Fibroblast of lung (primary cell): ENCODE data around the gene SMPDL3B. TPM values are rescaled to one million over a fixed set of nuclear protein-coding genes. Genes with fewer than 3 reads are reported as not detected.

Experiments
- DNase-seq, 2 donors: peaks; one replicate each; pipeline versions ENCODE4 v3.0.0 to v3.0.0-alpha.2; 2010; ENCODE audit warnings: low read depth in 2 of 2
- H2AFZ ChIP-seq: 2 replicates; pipeline ENCODE4 v1.5.1; 2012; ENCODE audit warnings: low read length, control low read depth, inconsistent platforms
- H3K27ac ChIP-seq: 2 replicates; pipeline ENCODE4 v1.5.1; 2011; ENCODE audit warnings: low read length, control low read depth; ENCODE audit not compliant: insufficient read depth
- H3K27me3 ChIP-seq: 2 replicates; pipeline ENCODE4 v1.5.1; 2011; ENCODE audit warnings: mild to moderate bottlenecking, low read length; ENCODE audit not compliant: control insufficient read depth, insufficient read depth
- H3K36me3 ChIP-seq: 2 replicates; pipeline ENCODE4 v1.5.1; 2011; ENCODE audit warnings: low read length; ENCODE audit not compliant: control insufficient read depth, insufficient read depth
- H3K4me1 ChIP-seq: 2 replicates; pipeline ENCODE4 v1.5.1; 2011; ENCODE audit warnings: low read length; ENCODE audit not compliant: control insufficient read depth, insufficient read depth; ENCODE audit errors: extremely low read depth
- H3K4me2 ChIP-seq: 2 replicates; pipeline ENCODE4 v1.5.1; 2011; ENCODE audit warnings: low read length, control low read depth; ENCODE audit not compliant: insufficient read depth; ENCODE audit errors: extremely low read depth
- H3K4me3 ChIP-seq, 4 experiments: fragments of 200-600 bp in 1 of 4; sonication (generic) in 1 of 4; replicated peaks in 1 of 4; 2 replicates each; pipeline ENCODE4 v1.5.1; 2011 to 2016; ENCODE audit warnings: low read length in 4 of 4, low read depth in 3 of 4, mild to moderate bottlenecking in 3 of 4, control low read depth in 2 of 4, inconsistent platforms in 1 of 4, mixed read lengths in 1 of 4; ENCODE audit not compliant: insufficient read depth in 1 of 4; ENCODE audit errors: control extremely low read depth in 1 of 4
- H3K79me2 ChIP-seq: 2 replicates; pipeline ENCODE4 v1.5.1; 2012; ENCODE audit warnings: mild to moderate bottlenecking, low read length, inconsistent platforms; ENCODE audit not compliant: control insufficient read depth, insufficient read depth
- H3K9ac ChIP-seq: 2 replicates; pipeline ENCODE4 v1.5.1; 2011; ENCODE audit warnings: mild to moderate bottlenecking, low read length, control low read depth; ENCODE audit not compliant: insufficient read depth
- H3K9me3 ChIP-seq: 2 replicates; pipeline ENCODE4 v1.5.1; 2012; ENCODE audit warnings: low read depth, low read length; ENCODE audit not compliant: control insufficient read depth, insufficient read depth
- H4K20me1 ChIP-seq: 2 replicates; pipeline ENCODE4 v1.5.1; 2011; ENCODE audit warnings: low read length; ENCODE audit not compliant: control insufficient read depth, insufficient read depth; ENCODE audit errors: extremely low read depth
- EZH2 ChIP-seq: IDR thresholded peaks from 2 replicates; pipeline ENCODE4 v1.5.1; 2012; ENCODE audit warnings: low read length, control low read depth, mild to moderate bottlenecking; ENCODE audit errors: missing control alignments
- polyA plus RNA-seq, 2 donors: library from polyadenylated mRNA; depleted of rRNA in 1 of 2; stranded (reverse) in 1 of 2; unstranded in 1 of 2; fragments of >200 nt; gene quantifications; 2 replicates each; pipeline ENCODE4 v1.2.1, GENCODE V29; 2011 to 2012; ENCODE audit warnings: missing spikeins in 1 of 2
- total RNA-seq: library from RNA; depleted of rRNA; stranded (reverse); fragments of >200 nt; gene quantifications from 2 replicates; pipeline ENCODE4 v1.2.1, GENCODE V29; 2014
- TF ChIP-seq, protein P1 (sequence below), 2 donors: IDR thresholded peaks in 1 of 2; conservative IDR thresholded peaks in 1 of 2; 1 replicate in 1 of 2; 2 replicates in 1 of 2; pipeline ENCODE4 v1.5.1; 2011 to 2012; ENCODE audit warnings: low read length in 2 of 2, control low read depth in 1 of 2, inconsistent platforms in 1 of 2, low read depth in 1 of 2, mild to moderate bottlenecking in 1 of 2

SMPDL3B gene
- total and polyA plus RNA-seq, 2 donors (not counting 1 experiment from before 2014, with no cell fraction given), result 0.17 TPM; not detected in 1

DNA sequence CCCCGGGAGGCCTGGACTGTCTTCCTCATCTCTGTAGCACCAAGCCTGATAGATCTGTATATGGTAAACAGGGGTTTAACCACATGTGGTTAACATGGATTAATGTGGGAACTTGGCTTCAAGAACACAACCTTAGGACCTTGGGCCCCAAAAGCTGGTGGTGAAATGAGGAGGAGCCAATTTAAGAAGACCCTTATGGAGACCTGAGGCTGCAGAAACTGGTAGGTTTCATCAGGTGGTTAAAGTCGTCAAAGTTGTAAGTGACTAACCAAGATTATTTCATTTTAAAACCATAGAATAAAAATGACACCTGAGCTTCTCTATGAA lies 48.5 kb upstream of the SMPDL3B start:
- Histone ChIP-seq H3K9me3 (no peaks in the 10 kb centered on the region), H3K27me3 (no peaks in the 10 kb centered on the region), H3K4me2 (no peak overlapping the region), H3K4me3 (no peak overlapping the region), H2AFZ (no peak overlapping the region), H3K27ac (no peak overlapping the region), H3K79me2 (no peaks in the 10 kb centered on the region), H3K9ac (no peak overlapping the region), H3K36me3 (no peaks in the 10 kb centered on the region), H3K4me1 (no peaks in the 10 kb centered on the region), H4K20me1 (no peaks in the 10 kb centered on the region)
- TF ChIP-seq, protein P1, sequence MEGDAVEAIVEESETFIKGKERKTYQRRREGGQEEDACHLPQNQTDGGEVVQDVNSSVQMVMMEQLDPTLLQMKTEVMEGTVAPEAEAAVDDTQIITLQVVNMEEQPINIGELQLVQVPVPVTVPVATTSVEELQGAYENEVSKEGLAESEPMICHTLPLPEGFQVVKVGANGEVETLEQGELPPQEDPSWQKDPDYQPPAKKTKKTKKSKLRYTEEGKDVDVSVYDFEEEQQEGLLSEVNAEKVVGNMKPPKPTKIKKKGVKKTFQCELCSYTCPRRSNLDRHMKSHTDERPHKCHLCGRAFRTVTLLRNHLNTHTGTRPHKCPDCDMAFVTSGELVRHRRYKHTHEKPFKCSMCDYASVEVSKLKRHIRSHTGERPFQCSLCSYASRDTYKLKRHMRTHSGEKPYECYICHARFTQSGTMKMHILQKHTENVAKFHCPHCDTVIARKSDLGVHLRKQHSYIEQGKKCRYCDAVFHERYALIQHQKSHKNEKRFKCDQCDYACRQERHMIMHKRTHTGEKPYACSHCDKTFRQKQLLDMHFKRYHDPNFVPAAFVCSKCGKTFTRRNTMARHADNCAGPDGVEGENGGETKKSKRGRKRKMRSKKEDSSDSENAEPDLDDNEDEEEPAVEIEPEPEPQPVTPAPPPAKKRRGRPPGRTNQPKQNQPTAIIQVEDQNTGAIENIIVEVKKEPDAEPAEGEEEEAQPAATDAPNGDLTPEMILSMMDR (conservative IDR thresholded peaks at IDR 0.05 in 1 of 2, IDR thresholded peaks at IDR 0.05 in 1 of 2; ENCODE audit: low read depth in 1 of 2, low read length in 2 of 2), result no peak
- no peak for TF ChIP-seq EZH2
- no peak for DNase-seq

DNA sequence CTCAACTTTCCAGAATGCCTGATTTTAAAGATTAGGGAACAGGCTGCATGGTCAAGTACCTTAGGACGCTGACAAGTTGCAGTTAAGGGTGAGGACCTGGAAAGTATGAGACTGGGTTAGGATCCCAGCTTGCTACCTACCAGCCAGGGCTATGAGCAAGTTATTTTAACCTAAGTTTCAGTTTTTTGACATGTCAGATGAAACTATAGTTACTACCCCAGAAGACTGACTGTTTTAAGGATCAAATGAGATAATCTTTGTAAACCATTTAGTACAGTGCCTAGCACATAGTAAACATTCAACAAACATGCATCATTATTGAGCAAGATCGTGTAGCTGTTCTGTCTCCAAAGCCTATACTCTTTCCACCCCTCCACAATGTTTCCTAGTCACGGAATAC lies 48.1 kb upstream of the SMPDL3B start:
- Histone ChIP-seq H3K79me2 (no peaks in the 10 kb centered on the region), H3K4me1 (no peaks in the 10 kb centered on the region), H3K4me3 (no peak overlapping the region), H4K20me1 (no peaks in the 10 kb centered on the region), H3K9me3 (no peaks in the 10 kb centered on the region), H3K27ac (no peak overlapping the region), H3K27me3 (no peaks in the 10 kb centered on the region), H3K9ac (no peak overlapping the region), H3K36me3 (no peaks in the 10 kb centered on the region), H3K4me2 (no peak overlapping the region), H2AFZ (no peak overlapping the region)
- no peak for TF ChIP-seq EZH2
- TF ChIP-seq, protein P1 (conservative IDR thresholded peaks at IDR 0.05 in 1 of 2, IDR thresholded peaks at IDR 0.05 in 1 of 2; ENCODE audit: low read depth in 1 of 2, low read length in 2 of 2), result no peak
- no peak for DNase-seq

DNA sequence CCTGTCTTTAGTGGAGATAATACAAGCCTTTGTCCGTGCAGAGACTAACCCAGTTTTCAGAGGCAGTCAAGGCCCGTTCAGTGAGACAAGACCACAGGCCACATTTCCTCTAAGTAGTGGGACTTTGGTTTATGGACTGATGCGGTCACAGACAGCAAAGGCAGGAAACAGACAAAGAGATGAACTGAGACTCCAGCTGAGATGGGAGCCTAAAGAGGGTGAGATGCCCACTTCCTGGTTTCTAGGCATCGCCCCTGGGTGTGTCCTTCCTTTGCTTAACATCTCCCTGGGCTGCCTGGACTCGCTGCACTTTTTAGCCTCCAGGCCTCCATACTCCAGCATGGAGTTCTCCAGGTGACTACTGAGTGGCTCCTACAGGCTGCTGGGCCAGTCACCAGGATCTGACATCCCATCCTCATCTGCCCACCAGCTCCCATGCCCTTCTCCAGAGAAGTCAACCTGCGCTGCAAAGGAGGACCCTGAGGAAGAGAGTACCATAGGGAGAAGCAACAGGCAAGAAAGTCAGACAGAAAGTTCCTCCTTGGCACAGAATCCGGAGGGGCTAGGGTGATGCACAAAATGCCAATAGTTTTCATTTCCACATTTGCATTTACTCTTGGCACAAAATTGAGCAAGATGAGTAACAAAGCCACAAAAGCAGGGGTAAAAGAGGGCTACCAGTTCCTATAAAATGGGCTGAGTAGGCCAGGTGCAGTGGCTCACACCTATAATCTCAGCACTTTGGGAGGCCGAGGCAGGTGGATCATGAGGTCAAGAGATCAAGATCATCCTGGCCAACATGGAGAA lies 47.4 kb upstream of the SMPDL3B start:
- H3K4me1 ChIP-seq, result no peaks in the 10 kb centered on the region
- no peaks in the 10 kb centered on the region for H4K20me1 ChIP-seq
- no peak for DNase-seq
- no peaks in the 10 kb centered on the region for H3K27me3 ChIP-seq
- H3K9me3 ChIP-seq, result no peaks in the 10 kb centered on the region
- no peak overlapping the region for H2AFZ ChIP-seq
- no peak overlapping the region for H3K9ac ChIP-seq
- TF ChIP-seq EZH2, result no peak
- TF ChIP-seq, protein P1 (conservative IDR thresholded peaks at IDR 0.05 in 1 of 2, IDR thresholded peaks at IDR 0.05 in 1 of 2; ENCODE audit: low read depth in 1 of 2, low read length in 2 of 2), result no peak
- no peaks in the 10 kb centered on the region for H3K79me2 ChIP-seq
- H3K36me3 ChIP-seq, result no peaks in the 10 kb centered on the region
- H3K4me3 ChIP-seq, result no peak overlapping the region
- H3K4me2 ChIP-seq, result no peak overlapping the region
- no peak overlapping the region for H3K27ac ChIP-seq
